Measurements from ENCODE around the gene SULT1A2.
A peak's percentile ranks its signal among the peaks of the same experiment; 100 is the strongest.
"Not testable (repeated sequence)": the region's sequence is repeated elsewhere in the genome, so short reads cannot be mapped to it uniquely, and the experiment has no call there.

The SULT1A2 gene

GRCh38 chr16:28554634-28555423 lies 42.0 kb downstream of the SULT1A2 start:
- DNase-seq, result no peak

DNA sequence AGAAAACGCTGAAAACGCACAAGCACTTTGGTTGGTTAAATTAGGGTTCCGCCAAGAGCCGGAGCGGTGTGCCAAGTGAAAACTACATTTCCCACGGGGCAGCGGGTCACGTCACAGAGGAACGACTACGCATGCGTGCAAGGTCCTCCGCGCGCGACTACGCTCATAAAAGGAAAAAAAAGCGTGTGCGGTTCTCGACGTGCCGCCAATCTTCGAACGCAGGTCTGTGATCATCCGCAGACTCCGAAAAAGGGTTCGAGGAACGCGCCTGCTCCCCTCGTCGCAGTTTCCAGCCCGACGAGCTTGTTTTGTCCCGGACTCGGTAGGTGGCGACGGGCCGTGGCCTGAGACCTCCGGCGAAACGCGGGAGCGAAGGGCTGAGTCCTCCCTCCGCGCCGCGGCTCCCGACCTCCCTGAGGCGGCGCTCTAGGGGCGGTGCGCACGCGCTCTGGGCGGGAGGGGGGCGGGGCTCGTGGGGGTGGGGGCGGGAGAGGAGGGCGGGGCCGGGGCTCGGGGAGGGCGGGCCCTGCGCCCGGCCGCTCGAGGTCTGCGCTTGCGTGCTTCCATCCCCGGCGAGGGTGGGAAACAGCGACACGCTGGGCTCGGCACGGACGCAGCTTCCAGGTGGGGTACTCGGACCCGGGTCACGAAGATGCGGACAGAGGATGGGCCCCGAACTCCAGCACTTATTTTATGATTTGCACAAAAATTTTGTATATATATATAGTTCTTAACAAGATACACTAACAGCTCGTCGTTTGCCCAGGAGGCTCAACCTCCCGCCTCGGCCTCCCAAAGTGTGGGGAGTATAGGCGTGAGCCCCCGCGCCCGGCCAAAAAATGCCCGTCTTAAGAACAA lies 42.8 kb downstream of the SULT1A2 start, which contains the start of gene SGF29:
SGF29 (plus strand) TSS at position 145 of the 858 bp plus-strand sequence. CDS start 27,150 bp downstream, outside the sequence.
- DNase-seq, result peak; percentile 95

DNA sequence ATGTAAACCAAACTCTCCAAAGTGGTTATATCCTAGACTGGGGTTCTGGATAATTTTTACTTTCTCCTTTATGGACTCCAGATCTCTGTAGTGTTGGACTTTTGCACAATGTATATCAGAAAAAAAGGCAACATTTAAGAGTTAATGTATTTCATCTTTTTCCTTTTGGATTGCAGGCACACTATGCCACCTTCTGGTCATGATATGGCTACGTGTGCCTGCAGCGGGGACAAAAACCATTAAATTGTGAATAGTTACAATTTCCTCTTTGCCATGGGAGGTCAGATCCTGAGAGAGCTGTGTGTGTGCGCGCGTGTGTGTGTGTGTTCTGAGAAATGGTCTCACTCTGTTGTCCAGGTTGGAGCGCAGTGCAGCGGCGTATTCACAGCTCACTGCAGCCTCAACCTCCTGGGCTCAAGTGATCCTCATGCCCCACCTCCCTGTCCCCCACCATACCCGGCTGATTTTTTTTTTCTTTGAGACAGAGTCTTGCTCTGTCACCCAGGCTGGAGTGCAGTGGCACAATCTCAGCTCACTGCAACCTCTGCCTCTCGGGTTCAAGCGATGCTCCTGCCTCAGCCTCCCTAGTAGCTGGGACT lies 47.5 kb downstream of the SULT1A2 start:
- DNase-seq, result no peak

GRCh38 chr16:28548306-28548802 lies 48.5 kb downstream of the SULT1A2 start:
- no peak for DNase-seq

DNA sequence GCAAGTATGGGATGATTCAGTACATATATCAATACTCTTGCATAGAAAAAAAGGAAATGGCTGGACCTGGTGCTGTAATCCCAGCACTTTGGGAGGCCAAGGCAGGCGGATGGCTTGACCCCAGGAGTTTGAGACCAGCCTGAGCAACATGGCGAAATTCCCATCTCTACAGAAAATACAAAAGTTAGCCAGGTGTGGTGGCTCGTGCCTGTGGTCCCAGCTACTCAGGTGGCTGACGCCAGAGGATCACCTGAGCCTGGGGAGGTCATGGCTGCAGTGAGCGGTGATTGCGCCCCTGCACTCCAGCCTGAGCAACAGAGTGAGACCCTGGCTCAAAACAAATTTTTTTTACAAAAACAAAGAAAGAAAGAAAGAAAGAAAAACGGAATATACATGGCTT lies 50.2 kb downstream of the SULT1A2 start:
- DNase-seq, result no peak

GRCh38 chr16:28545964-28546363 lies 50.9 kb downstream of the SULT1A2 start:
- not testable (repeated sequence) for DNase-seq

DNA sequence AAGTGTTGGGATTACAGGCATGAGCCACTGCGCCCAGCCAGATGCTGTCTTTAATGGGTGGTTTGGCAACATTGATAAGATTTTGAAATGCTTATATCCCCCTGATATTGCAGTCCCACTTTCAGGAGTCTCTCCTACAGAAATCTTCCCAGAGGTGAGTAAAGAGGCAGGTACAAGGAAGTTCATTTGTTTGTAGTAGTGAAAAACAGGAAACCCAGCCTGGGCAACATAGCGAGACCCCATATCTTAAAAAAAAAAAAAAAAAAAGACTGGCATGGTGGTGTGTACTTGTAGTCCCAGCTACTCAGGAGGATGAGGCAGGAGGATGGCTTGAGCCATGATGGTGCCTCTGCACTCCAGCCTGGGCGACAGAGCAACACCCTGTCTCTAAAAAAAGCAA lies 51.9 kb downstream of the SULT1A2 start:
- DNase-seq, result no peak

DNA sequence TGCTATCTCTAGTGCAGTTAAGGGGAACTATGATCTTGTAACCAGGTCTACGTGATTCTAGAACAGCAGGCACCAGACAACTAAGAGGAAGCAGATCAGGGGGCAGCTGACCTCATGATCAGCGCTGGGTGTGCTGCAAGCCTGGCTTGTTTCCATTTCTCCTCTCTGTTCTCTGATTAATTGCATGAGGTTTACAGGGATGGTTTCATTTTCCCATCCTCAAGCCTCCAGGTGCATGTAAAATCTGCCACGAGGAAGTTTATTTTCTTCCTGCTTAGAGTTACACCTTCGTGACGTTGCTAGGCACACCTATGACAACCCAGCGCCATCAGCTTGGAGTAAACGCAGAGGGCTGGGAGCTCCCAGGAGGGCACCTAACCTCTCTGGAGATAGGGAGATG lies 53.8 kb downstream of the SULT1A2 start:
- DNase-seq, result no peak

GRCh38 chr16:28542646-28543045 lies 54.2 kb downstream of the SULT1A2 start:
- no peak for DNase-seq
